Liver (tissue), 9 donors: ENCODE measurements around the gene NLRP4. TPM values are rescaled to one million over a fixed set of nuclear protein-coding genes. Genes with fewer than 3 reads are reported as not detected.

Experiments
- DNase-seq: peaks from one replicate; pipeline ENCODE4 v3.0.0-alpha.2; 2017; ENCODE audit warnings: low spot score
- H3K27ac ChIP-seq, 2 donors: one replicate each; pipeline ENCODE4 v1.7.0; 2013; ENCODE audit warnings: inconsistent platforms in 2 of 2, low read length in 2 of 2, control low read depth in 1 of 2, low read depth in 1 of 2, mild to moderate bottlenecking in 1 of 2
- H3K27me3 ChIP-seq, 4 donors: one replicate each; pipeline versions ENCODE4 v1.6.1 to v1.7.0; 2013; ENCODE audit warnings: low read length in 3 of 4, inconsistent platforms in 1 of 4, mild to moderate bottlenecking in 1 of 4, moderate library complexity in 1 of 4; ENCODE audit not compliant: control insufficient read depth in 4 of 4, insufficient read depth in 4 of 4
- H3K36me3 ChIP-seq, 4 donors: one replicate each; pipeline versions ENCODE4 v1.6.1 to v1.7.0; 2013; ENCODE audit warnings: low read length in 3 of 4, mild to moderate bottlenecking in 3 of 4, low read depth in 1 of 4, moderate library complexity in 1 of 4; ENCODE audit not compliant: control insufficient read depth in 4 of 4, insufficient read depth in 3 of 4
- H3K4me1 ChIP-seq, 4 donors: one replicate each; pipeline versions ENCODE4 v1.6.1 to v1.7.0; 2013; ENCODE audit warnings: low read length in 3 of 4, mild to moderate bottlenecking in 3 of 4, moderate library complexity in 1 of 4; ENCODE audit not compliant: control insufficient read depth in 4 of 4, insufficient read depth in 4 of 4
- H3K4me3 ChIP-seq, 3 donors: one replicate each; pipeline versions ENCODE4 v1.6.1 to v1.7.0; 2013; ENCODE audit warnings: low read length in 3 of 3, control low read depth in 1 of 3, low read depth in 1 of 3, mild to moderate bottlenecking in 1 of 3
- H3K9ac ChIP-seq, 2 donors: one replicate each; pipeline ENCODE4 v1.7.0; 2013; ENCODE audit warnings: low read length in 2 of 2, mild to moderate bottlenecking in 2 of 2, moderate library complexity in 2 of 2, control low read depth in 1 of 2, low read depth in 1 of 2
- H3K9me3 ChIP-seq, 4 donors: one replicate each; pipeline versions ENCODE4 v1.6.1 to v1.7.0; 2013; ENCODE audit warnings: low read length in 3 of 4; ENCODE audit not compliant: control insufficient read depth in 4 of 4
- ATF3 ChIP-seq: IDR thresholded peaks from 2 replicates; pipeline ENCODE4 v1.6.1; 2016; ENCODE audit warnings: antibody characterized with exemption
- CTCF ChIP-seq: fragments of 150-350 bp; IDR thresholded peaks from 2 replicates; pipeline ENCODE4 v1.5.1; 2017; ENCODE audit warnings: improper control_type of control experiment, low read depth, low read length; ENCODE audit not compliant: missing input control
- EGR1 ChIP-seq, 2 donors: IDR thresholded peaks; 2 replicates each; pipeline ENCODE4 v1.6.1; 2016 to 2018; ENCODE audit warnings: antibody characterized with exemption in 2 of 2, low read depth in 2 of 2
- FOXA1 ChIP-seq: IDR thresholded peaks from 2 replicates; pipeline ENCODE4 v1.6.1; 2016; ENCODE audit warnings: antibody characterized with exemption
- FOXA2 ChIP-seq: IDR thresholded peaks from 2 replicates; pipeline ENCODE4 v1.6.1; 2016; ENCODE audit warnings: antibody characterized with exemption
- GABPA ChIP-seq, 2 donors: IDR thresholded peaks in 1 of 2; conservative IDR thresholded peaks in 1 of 2; 2 replicates each; pipeline ENCODE4 v1.6.1; 2016; ENCODE audit warnings: antibody characterized with exemption in 2 of 2, mild to moderate bottlenecking in 1 of 2, moderate library complexity in 1 of 2
- HNF4A ChIP-seq, 2 donors: conservative IDR thresholded peaks; 2 replicates each; pipeline ENCODE4 v1.6.1; 2016; ENCODE audit warnings: antibody characterized with exemption in 2 of 2, mild to moderate bottlenecking in 2 of 2
- HNF4G ChIP-seq: IDR thresholded peaks from 2 replicates; pipeline ENCODE4 v1.6.1; 2016; ENCODE audit warnings: antibody characterized with exemption
- JUND ChIP-seq, 2 donors: IDR thresholded peaks; 2 replicates each; pipeline ENCODE4 v1.6.1; 2016; ENCODE audit warnings: antibody characterized with exemption in 2 of 2
- MAX ChIP-seq: IDR thresholded peaks from 2 replicates; pipeline ENCODE4 v1.6.1; 2016; ENCODE audit warnings: antibody characterized with exemption
- NR2F2 ChIP-seq: IDR thresholded peaks from 2 replicates; pipeline ENCODE4 v1.6.1; 2016; ENCODE audit warnings: antibody characterized with exemption
- RAD21 ChIP-seq, 2 donors: IDR thresholded peaks; 2 replicates each; pipeline ENCODE4 v1.6.1; 2016; ENCODE audit warnings: antibody characterized with exemption in 2 of 2, mild to moderate bottlenecking in 2 of 2
- RXRA ChIP-seq, 2 donors: IDR thresholded peaks; 2 replicates each; pipeline ENCODE4 v1.6.1; 2017 to 2018; ENCODE audit warnings: antibody characterized with exemption in 2 of 2, mild to moderate bottlenecking in 1 of 2
- YY1 ChIP-seq: IDR thresholded peaks from 2 replicates; pipeline ENCODE4 v1.6.1; 2016; ENCODE audit warnings: antibody characterized with exemption, mild to moderate bottlenecking
- ZBTB33 ChIP-seq: IDR thresholded peaks from 2 replicates; pipeline ENCODE4 v1.6.1; 2016; ENCODE audit warnings: antibody characterized with exemption
- WGBS: extraction: QIAGEN DNeasy Blood & Tissue Kit; methylation state at CpG from one replicate; pipeline ENCODE4 v1.1.7; 2013; 5-methylcytosine and 5-hydroxymethylcytosine counted together
- polyA plus RNA-seq, 2 donors: library from polyadenylated mRNA; stranded (reverse) in 1 of 2; unstranded in 1 of 2; fragments of 200-250 nt in 1 of 2; fragments of >200 nt in 1 of 2; fragmentation: Nextera tagmentation in 1 of 2; extraction: Ambion mirVana in 1 of 2; gene quantifications; one replicate each; pipeline versions ENCODE4 v1.2.1 to v1.2.3, GENCODE V29; 2013 to 2015
- total RNA-seq, 2 donors: library from RNA; depleted of rRNA; stranded (reverse); fragments of >200 nt; gene quantifications; one replicate each; pipeline ENCODE4 v1.2.3, GENCODE V29; 2014
- donor health status: healthy.
- donor health status: healthy.
- donor health status: healthy.
- donor health status: healthy.
- donor health status: healthy.

Gene NLRP4
- total and polyA plus RNA-seq, 4 donors: not detected

GRCh38 chr19:55838906-55839305 lies 2.6 kb downstream of the NLRP4 start (continued):
- TF ChIP-seq NR2F2: no peak
- TF ChIP-seq CTCF: no peak
- no peak for TF ChIP-seq HNF4G

- no peak overlapping the region for H3K4me3 ChIP-seq
- H3K27me3 ChIP-seq: peaks cover 0 to 3% (median 0%) of the 10 kb centered on the region in 4 donors
- no peak for DNase-seq
- 51% methylated on average over 1 of the region's 1 CpG for WGBS
- no peaks in the 10 kb centered on the region for H3K4me1 ChIP-seq
- no peaks in the 10 kb centered on the region for H3K36me3 ChIP-seq
- H3K9me3 ChIP-seq: peaks cover 0 to 5% (median 1%) of the 10 kb centered on the region in 4 donors
- no peak for TF ChIP-seq FOXA1
- H3K9ac ChIP-seq: no peak overlapping the region
- no peak overlapping the region for H3K27ac ChIP-seq
Measured at GRCh38 chr19:55855160-55855559, 18.8 kb downstream of the NLRP4 start.

GRCh38 chr19:55857149-55857548 lies 20.8 kb downstream of the NLRP4 start:
- no peaks in the 10 kb centered on the region for H3K4me1 ChIP-seq
- H3K9me3 ChIP-seq: peaks cover 0 to 5% (median 1%) of the 10 kb centered on the region in 4 donors
- H3K4me3 ChIP-seq: no peak overlapping the region
- DNase-seq: no peak
- H3K27ac ChIP-seq: no peak overlapping the region
- H3K9ac ChIP-seq: no peak overlapping the region
- no peak for TF ChIP-seq EGR1 (IDR thresholded peaks at IDR 0.05; ENCODE audit: low read depth in 2 of 2)
- TF ChIP-seq GABPA (IDR thresholded peaks at IDR 0.05 in 1 of 2, conservative IDR thresholded peaks at IDR 0.05 in 1 of 2): no peak
- no peak for TF ChIP-seq JUND (IDR thresholded peaks at IDR 0.05)
- no peak for TF ChIP-seq ATF3
- no peak for TF ChIP-seq FOXA2
- peaks cover 0 to 3% (median 0%) of the 10 kb centered on the region in 4 donors for H3K27me3 ChIP-seq
- 74% methylated on average over 4 of the region's 4 CpGs for WGBS
- no peaks in the 10 kb centered on the region for H3K36me3 ChIP-seq

- Histone ChIP-seq H3K27ac (no peak overlapping the region), H3K36me3 (no peaks in the 10 kb centered on the region), H3K4me3 (no peak overlapping the region), H3K9ac (no peak overlapping the region), H3K4me1 (no peaks in the 10 kb centered on the region), H3K27me3 (peaks cover 0 to 3% (median 0%) of the 10 kb centered on the region in 4 donors), H3K9me3 (peaks cover 0 to 5% (median 1%) of the 10 kb centered on the region in 4 donors)
- no peak for DNase-seq
- 87% methylated on average over 23 of the region's 23 CpGs for WGBS
- TF ChIP-seq FOXA2: no peak
- no peak for TF ChIP-seq NR2F2
- no peak for TF ChIP-seq CTCF
- no peak for TF ChIP-seq FOXA1
- TF ChIP-seq YY1: no peak
- no peak for TF ChIP-seq RXRA (IDR thresholded peaks at IDR 0.05)
- no peak for TF ChIP-seq HNF4A (conservative IDR thresholded peaks at IDR 0.05)
- no peak for TF ChIP-seq ZBTB33
- no peak for TF ChIP-seq MAX
- no peak for TF ChIP-seq ATF3
- TF ChIP-seq HNF4G: no peak
- no peak for TF ChIP-seq JUND (IDR thresholded peaks at IDR 0.05)
- no peak for TF ChIP-seq RAD21 (IDR thresholded peaks at IDR 0.05)
- TF ChIP-seq EGR1 (IDR thresholded peaks at IDR 0.05; ENCODE audit: low read depth in 2 of 2): no peak
Measured at GRCh38 chr19:55857974-55858373, 21.6 kb downstream of the NLRP4 start.
